ENCODE data around the gene NUDCD3. TPM values are rescaled to one million over a fixed set of nuclear protein-coding genes. Genes with fewer than 3 reads are reported as not detected.

The NUDCD3 gene
- total RNA-seq, 1 experiment from 2014 or later, result 71.9 TPM

DNA sequence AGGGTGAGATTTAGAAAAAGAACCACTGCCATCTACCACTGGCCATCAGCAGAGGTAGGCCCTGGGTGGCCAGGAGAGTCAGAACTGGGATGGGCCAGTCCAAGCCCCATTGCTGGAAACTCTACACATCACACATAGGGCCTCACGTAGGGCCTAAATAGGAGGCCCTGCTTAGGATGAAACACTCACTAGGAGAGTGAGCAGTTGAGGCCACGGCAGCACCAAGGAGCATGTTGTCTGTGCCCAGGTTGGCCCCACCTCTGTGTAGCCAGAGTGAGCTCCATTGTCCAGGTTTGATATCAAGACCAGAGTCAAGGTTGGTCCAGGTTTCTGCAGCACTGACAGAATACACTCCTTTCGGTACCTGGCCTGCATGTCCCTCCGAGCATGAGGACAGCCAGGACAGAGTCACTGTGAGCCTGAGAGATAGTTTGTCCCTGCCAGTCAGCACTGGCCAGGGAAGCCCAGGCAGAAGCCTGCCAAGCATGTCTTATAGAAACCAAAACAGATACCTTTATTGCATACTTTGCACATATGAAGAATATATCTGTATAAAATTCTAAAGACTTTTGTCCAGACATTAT lies 87.2 kb downstream of the NUDCD3 start:
- no peak overlapping the region for H2BK120ac ChIP-seq (ENCODE audit: low read depth, low read length, poor library complexity, severe bottlenecking)
- Mint-ChIP-seq H3K27me3 (ENCODE audit: low read depth) (peaks cover 1% of the 10 kb centered on the region; the same call in 1 of the 2 replicates), H3K9me3 (no peaks in the 10 kb centered on the region), H3K36me3 (ENCODE audit: insufficient read depth in 1 of 3, low read depth in 3 of 3) (peaks cover 10 to 18% (median 15%) of the 10 kb centered on the region in 3 experiments; a peak in 6 of 7 replicates), H3K27ac (no peak overlapping the region; a peak in 1 of 7 replicates), H3K4me1 (peaks cover 10 to 16% of the 10 kb centered on the region in 2 experiments), H3K4me3 (no peak overlapping the region)
- H3K27me3 ChIP-seq (ENCODE audit: insufficient read depth, low read length), result no peaks in the 10 kb centered on the region
- no peak overlapping the region for H2AFZ ChIP-seq (ENCODE audit: low read length)
- H3K23ac ChIP-seq (ENCODE audit: insufficient read length, low read depth, low read length), result no peak overlapping the region
- peak; percentile 14 for DNase-seq
- no peaks in the 10 kb centered on the region for H3K9me3 ChIP-seq (ENCODE audit: control insufficient read depth, low read depth, low read length)
- no peak overlapping the region for H3K27ac ChIP-seq (ENCODE audit: insufficient read length, low read depth, low read length)
- H3K18ac ChIP-seq (ENCODE audit: insufficient read length, low read depth, low read length), result no peak overlapping the region
- no peaks in the 10 kb centered on the region for H4K20me1 ChIP-seq (ENCODE audit: control insufficient read depth, insufficient read depth, insufficient read length)
- H4K8ac ChIP-seq (replicated peaks; ENCODE audit: insufficient read length, low read depth, low read length), result no peak overlapping the region
- no peak overlapping the region for H3K56ac ChIP-seq (ENCODE audit: insufficient read length, low read depth, low read length)
- H4K5ac ChIP-seq (ENCODE audit: insufficient read length, low read depth, low read length), result no peak overlapping the region
- H4K91ac ChIP-seq (ENCODE audit: insufficient read length, low read depth, low read length), result no peak overlapping the region
- H3K79me2 ChIP-seq (ENCODE audit: insufficient read depth, low read length), result peaks cover 2% of the 10 kb centered on the region; the same call in 1 of the 2 replicates
- no peak overlapping the region for H2BK20ac ChIP-seq (ENCODE audit: low read depth, low read length, poor library complexity, severe bottlenecking)
- H3K4ac ChIP-seq (ENCODE audit: low read depth, low read length), result no peak overlapping the region
- H3T11ph ChIP-seq (ENCODE audit: low read length), result no peak overlapping the region
- no peak overlapping the region for H2AK5ac ChIP-seq (ENCODE audit: insufficient read length, low read length)
- WGBS (ENCODE audit: extremely low coverage, insufficient read length, low lambda C conversion rate), result no CpG with 5 or more reads among the region's 4 CpGs
- H2BK15ac ChIP-seq (ENCODE audit: low read depth, low read length), result no peak overlapping the region
- no peak overlapping the region for H3K4me2 ChIP-seq (ENCODE audit: insufficient read depth, insufficient read length, low read length)
- no peak overlapping the region for H3K14ac ChIP-seq (ENCODE audit: insufficient read depth, low read length)
- H3K4me1 ChIP-seq (ENCODE audit: insufficient read depth, low read length), result no peaks in the 10 kb centered on the region
- H3K9ac ChIP-seq (ENCODE audit: extremely low read depth, insufficient read length, low read length), result no peak overlapping the region
- H3K79me1 ChIP-seq (ENCODE audit: insufficient read depth, low read depth, low read length, poor library complexity, severe bottlenecking), result peaks cover 3% of the 10 kb centered on the region
- TF ChIP-seq, protein P1, sequence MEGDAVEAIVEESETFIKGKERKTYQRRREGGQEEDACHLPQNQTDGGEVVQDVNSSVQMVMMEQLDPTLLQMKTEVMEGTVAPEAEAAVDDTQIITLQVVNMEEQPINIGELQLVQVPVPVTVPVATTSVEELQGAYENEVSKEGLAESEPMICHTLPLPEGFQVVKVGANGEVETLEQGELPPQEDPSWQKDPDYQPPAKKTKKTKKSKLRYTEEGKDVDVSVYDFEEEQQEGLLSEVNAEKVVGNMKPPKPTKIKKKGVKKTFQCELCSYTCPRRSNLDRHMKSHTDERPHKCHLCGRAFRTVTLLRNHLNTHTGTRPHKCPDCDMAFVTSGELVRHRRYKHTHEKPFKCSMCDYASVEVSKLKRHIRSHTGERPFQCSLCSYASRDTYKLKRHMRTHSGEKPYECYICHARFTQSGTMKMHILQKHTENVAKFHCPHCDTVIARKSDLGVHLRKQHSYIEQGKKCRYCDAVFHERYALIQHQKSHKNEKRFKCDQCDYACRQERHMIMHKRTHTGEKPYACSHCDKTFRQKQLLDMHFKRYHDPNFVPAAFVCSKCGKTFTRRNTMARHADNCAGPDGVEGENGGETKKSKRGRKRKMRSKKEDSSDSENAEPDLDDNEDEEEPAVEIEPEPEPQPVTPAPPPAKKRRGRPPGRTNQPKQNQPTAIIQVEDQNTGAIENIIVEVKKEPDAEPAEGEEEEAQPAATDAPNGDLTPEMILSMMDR (conservative IDR thresholded peaks at IDR 0.05), result no peak
- H3K23me2 ChIP-seq (ENCODE audit: insufficient read length, low read depth, low read length, poor library complexity, severe bottlenecking), result no peaks in the 10 kb centered on the region
- no peak overlapping the region for H2BK12ac ChIP-seq (ENCODE audit: insufficient read length, low read depth, low read length)
- no peak overlapping the region for H2BK5ac ChIP-seq (ENCODE audit: insufficient read length, low read length)

Measured in H9 (cell line).